Trophoblast cell (in vitro differentiated cells and primary cell): ENCODE measurements around the gene LYZ.

ENCODE experiments used
- DNase-seq, 2 donors: peaks; one replicate each; pipeline ENCODE4 v3.0.0-alpha.2; 2016
- H2AFZ ChIP-seq: 2 replicates; pipeline ENCODE4 v1.6.1; 2013; ENCODE audit warnings: low read length, moderate library complexity, mild to moderate bottlenecking; ENCODE audit not compliant: insufficient read depth, poor library complexity
- H2AK5ac ChIP-seq: 2 replicates; pipeline ENCODE4 v1.6.1; 2013; ENCODE audit warnings: mild to moderate bottlenecking, low read length
- H2BK120ac ChIP-seq: 2 replicates; pipeline ENCODE4 v1.6.1; 2013; ENCODE audit warnings: low read length, mild to moderate bottlenecking, moderate library complexity; ENCODE audit not compliant: insufficient read depth, poor library complexity
- H2BK12ac ChIP-seq: 2 replicates; pipeline ENCODE4 v1.6.1; 2013; ENCODE audit warnings: mild to moderate bottlenecking, low read length, moderate library complexity
- H2BK5ac ChIP-seq: 2 replicates; pipeline ENCODE4 v1.6.1; 2013; ENCODE audit warnings: low read length, low read depth, moderate library complexity, mild to moderate bottlenecking; ENCODE audit not compliant: poor library complexity
- H3K14ac ChIP-seq: 2 replicates; pipeline ENCODE4 v1.6.1; 2013; ENCODE audit warnings: mild to moderate bottlenecking, low read length
- H3K18ac ChIP-seq: 2 replicates; pipeline ENCODE4 v1.6.1; 2013; ENCODE audit warnings: mild to moderate bottlenecking, low read length
- H3K23ac ChIP-seq: 2 replicates; pipeline ENCODE4 v1.6.1; 2013; ENCODE audit warnings: low read length
- H3K27ac ChIP-seq: 2 replicates; pipeline ENCODE4 v1.5.1; 2013; ENCODE audit warnings: low read depth, mild to moderate bottlenecking, inconsistent platforms, low read length, moderate library complexity
- H3K27me3 ChIP-seq: 2 replicates; pipeline ENCODE4 v1.6.1; 2013; ENCODE audit warnings: inconsistent platforms, mild to moderate bottlenecking, low read length, moderate library complexity; ENCODE audit not compliant: insufficient read depth
- H3K36me3 ChIP-seq, 2 experiments: 1 replicate in 1 of 2; 2 replicates in 1 of 2; pipeline ENCODE4 v1.6.1; 2013; ENCODE audit warnings: low read length in 2 of 2, mild to moderate bottlenecking in 2 of 2, moderate library complexity in 1 of 2; ENCODE audit not compliant: insufficient read depth in 2 of 2, control insufficient read depth in 1 of 2
- H3K4ac ChIP-seq: 2 replicates; pipeline ENCODE4 v1.6.1; 2013; ENCODE audit warnings: low read depth, mild to moderate bottlenecking, low read length, moderate library complexity
- H3K4me1 ChIP-seq, 2 experiments: 1 replicate in 1 of 2; 2 replicates in 1 of 2; pipeline ENCODE4 v1.6.1; 2013; ENCODE audit warnings: low read length in 2 of 2, mild to moderate bottlenecking in 2 of 2, moderate library complexity in 1 of 2; ENCODE audit not compliant: insufficient read depth in 2 of 2, control insufficient read depth in 1 of 2
- H3K4me2 ChIP-seq: 2 replicates; pipeline ENCODE4 v1.6.1; 2013; ENCODE audit warnings: inconsistent platforms, mild to moderate bottlenecking, low read length, moderate library complexity
- H3K4me3 ChIP-seq: 2 replicates; pipeline ENCODE4 v1.5.1; 2013; ENCODE audit warnings: mild to moderate bottlenecking, low read depth, low read length, inconsistent platforms
- H3K79me1 ChIP-seq: one replicate; pipeline ENCODE4 v1.6.1; 2013; ENCODE audit warnings: low read length
- H3K79me2 ChIP-seq: 2 replicates; pipeline ENCODE4 v1.6.1; 2013; ENCODE audit warnings: low read length, mild to moderate bottlenecking; ENCODE audit not compliant: control insufficient read depth, insufficient read depth, poor library complexity
- H3K9ac ChIP-seq: 2 replicates; pipeline ENCODE4 v1.6.1; 2013; ENCODE audit warnings: mild to moderate bottlenecking, low read length
- H3K9me3 ChIP-seq: 2 replicates; pipeline ENCODE4 v1.6.1; 2013; ENCODE audit warnings: low read depth, mild to moderate bottlenecking, control low read depth, inconsistent platforms, low read length; ENCODE audit not compliant: insufficient read depth
- H4K12ac ChIP-seq: 2 replicates; pipeline ENCODE4 v1.6.1; 2013; ENCODE audit warnings: low read depth, mild to moderate bottlenecking, low read length, moderate library complexity
- H4K8ac ChIP-seq: 2 replicates; pipeline ENCODE4 v1.6.1; 2013; ENCODE audit warnings: low read depth, mild to moderate bottlenecking, low read length, moderate library complexity
- H4K91ac ChIP-seq: one replicate; pipeline ENCODE4 v1.6.1; 2013; ENCODE audit warnings: low read depth, mild to moderate bottlenecking, low read length, moderate library complexity
- WGBS: extraction: QIAGEN DNeasy Blood & Tissue Kit; methylation state at CpG from one replicate; pipeline ENCODE4 v1.1.7; 2013; ENCODE audit warnings: missing lambda C conversion rate; ENCODE audit not compliant: insufficient read length, insufficient coverage; ENCODE audit errors: extremely low coverage; 5-methylcytosine and 5-hydroxymethylcytosine counted together

Gene LYZ

DNA sequence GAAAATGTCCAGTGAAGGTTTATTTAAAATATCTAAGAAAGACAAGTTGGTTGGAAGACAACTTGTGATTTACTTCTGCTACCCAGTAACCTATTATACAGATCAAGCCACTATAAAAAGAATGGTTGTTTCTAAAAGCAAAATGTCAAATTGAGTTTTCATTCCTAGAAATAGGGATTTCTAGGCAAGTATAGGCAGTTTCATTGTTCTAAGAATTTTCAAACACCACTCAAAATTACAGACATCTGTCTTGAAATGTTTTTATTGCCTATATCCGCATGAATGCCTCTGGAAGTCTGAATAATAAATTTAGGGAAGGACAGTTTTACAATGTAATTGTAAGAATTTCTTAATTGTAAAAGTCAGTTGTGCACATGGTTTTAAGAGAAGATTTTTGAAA is 20.0 kb downstream of the LYZ start:
- H3K4me3 ChIP-seq: no peak overlapping the region
- H3K4me2 ChIP-seq: no peak overlapping the region
- no peak overlapping the region for H2AFZ ChIP-seq
- no peak for DNase-seq
- H3K18ac ChIP-seq: no peak overlapping the region
- WGBS: no CpG with 5 or more reads among the region's 1 CpG
- H4K12ac ChIP-seq: no peak overlapping the region
- no peak overlapping the region for H3K23ac ChIP-seq
- no peak overlapping the region for H2BK12ac ChIP-seq
- no peak overlapping the region for H3K27ac ChIP-seq
- no peak overlapping the region for H3K14ac ChIP-seq
- no peak overlapping the region for H3K9ac ChIP-seq
- H4K8ac ChIP-seq: no peak overlapping the region
- H3K9me3 ChIP-seq: no peaks in the 10 kb centered on the region
- H3K79me1 ChIP-seq: no peaks in the 10 kb centered on the region
- no peaks in the 10 kb centered on the region for H3K4me1 ChIP-seq
- H3K4ac ChIP-seq: no peak overlapping the region
- H3K79me2 ChIP-seq: no peaks in the 10 kb centered on the region
- H4K91ac ChIP-seq: no peak overlapping the region
- H2BK120ac ChIP-seq: no peak overlapping the region
- no peak overlapping the region for H2AK5ac ChIP-seq
- H3K27me3 ChIP-seq: no peaks in the 10 kb centered on the region
- peaks cover 2 to 7% of the 10 kb centered on the region in 2 experiments for H3K36me3 ChIP-seq
- no peak overlapping the region for H2BK5ac ChIP-seq

- Histone ChIP-seq H2AK5ac (no peak overlapping the region), H2BK12ac (no peak overlapping the region), H3K4me3 (no peak overlapping the region), H3K9me3 (no peaks in the 10 kb centered on the region), H4K12ac (no peak overlapping the region), H3K79me1 (no peaks in the 10 kb centered on the region), H3K36me3 (peaks cover 2 to 3% of the 10 kb centered on the region in 2 experiments), H3K79me2 (no peaks in the 10 kb centered on the region), H2AFZ (no peak overlapping the region), H2BK5ac (no peak overlapping the region), H3K4ac (no peak overlapping the region), H2BK120ac (no peak overlapping the region), H3K9ac (no peak overlapping the region), H4K8ac (no peak overlapping the region), H3K23ac (no peak overlapping the region), H3K14ac (no peak overlapping the region), H3K27me3 (no peaks in the 10 kb centered on the region), H3K4me1 (no peaks in the 10 kb centered on the region), H3K18ac (no peak overlapping the region), H4K91ac (no peak overlapping the region), H3K4me2 (no peak overlapping the region), H3K27ac (no peak overlapping the region)
- DNase-seq: no peak
- WGBS: no CpG with 5 or more reads among the region's 1 CpG
These were observed 34.9 kb downstream of the LYZ start for GRCh38 chr12:69383074-69383473.

DNA sequence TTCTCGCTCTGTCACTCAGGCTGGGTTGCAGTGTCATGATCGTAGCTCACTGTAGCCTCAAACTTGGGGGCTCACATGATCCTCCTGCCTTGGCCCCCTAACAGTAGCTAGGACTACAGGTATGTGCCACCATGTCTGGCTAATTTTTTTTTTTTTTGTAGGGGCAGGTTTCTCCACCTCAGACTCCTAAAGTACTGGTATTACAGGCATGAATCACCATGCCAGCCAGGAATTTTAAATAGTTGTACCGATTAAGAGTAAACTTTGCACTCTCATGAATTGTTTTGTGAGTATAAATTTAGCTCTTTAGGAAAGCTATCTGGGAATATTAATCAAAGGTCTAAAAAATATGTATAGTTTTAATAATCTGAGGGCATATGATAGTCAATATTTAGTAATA is 36.9 kb downstream of the LYZ start:
- DNase-seq: peak in 1 of 2 donors; percentile 42

GRCh38 chr12:69386921-69387320 is 38.7 kb downstream of the LYZ start:
- no peak overlapping the region for H3K4me2 ChIP-seq
- no peak overlapping the region for H3K23ac ChIP-seq
- H3K18ac ChIP-seq: no peak overlapping the region
- no peak for DNase-seq
- H2AFZ ChIP-seq: no peak overlapping the region
- no CpG with 5 or more reads among the region's 2 CpGs for WGBS
- no peaks in the 10 kb centered on the region for H3K36me3 ChIP-seq
- no peaks in the 10 kb centered on the region for H3K9me3 ChIP-seq
- H2BK120ac ChIP-seq: no peak overlapping the region
- no peaks in the 10 kb centered on the region for H3K79me1 ChIP-seq
- H2BK12ac ChIP-seq: no peak overlapping the region
- no peaks in the 10 kb centered on the region for H3K79me2 ChIP-seq
- H3K4me3 ChIP-seq: no peak overlapping the region
- H3K4me1 ChIP-seq: no peaks in the 10 kb centered on the region
- H3K4ac ChIP-seq: no peak overlapping the region
- no peak overlapping the region for H4K8ac ChIP-seq
- no peak overlapping the region for H2BK5ac ChIP-seq
- no peak overlapping the region for H3K9ac ChIP-seq
- H2AK5ac ChIP-seq: no peak overlapping the region
- H3K14ac ChIP-seq: no peak overlapping the region
- no peak overlapping the region for H3K27ac ChIP-seq
- H4K91ac ChIP-seq: no peak overlapping the region
- H3K27me3 ChIP-seq: no peaks in the 10 kb centered on the region
- no peak overlapping the region for H4K12ac ChIP-seq

More for the DNA sequence above, 36.9 kb downstream of the LYZ start:
- no CpG with 5 or more reads among the region's 3 CpGs for WGBS
- no peaks in the 10 kb centered on the region for H3K27me3 ChIP-seq
- no peaks in the 10 kb centered on the region for H3K79me2 ChIP-seq
- no peak overlapping the region for H3K4me3 ChIP-seq
- no peak overlapping the region for H2BK12ac ChIP-seq
- no peaks in the 10 kb centered on the region for H3K79me1 ChIP-seq
- H2AK5ac ChIP-seq: no peak overlapping the region
- no peak overlapping the region for H3K23ac ChIP-seq
- peaks cover 2 to 3% of the 10 kb centered on the region in 2 experiments for H3K36me3 ChIP-seq
- H3K4me2 ChIP-seq: no peak overlapping the region
- H3K4me1 ChIP-seq: no peaks in the 10 kb centered on the region
- no peak overlapping the region for H3K27ac ChIP-seq
- H3K18ac ChIP-seq: no peak overlapping the region
- H4K8ac ChIP-seq: no peak overlapping the region
- no peak overlapping the region for H3K9ac ChIP-seq
- no peak overlapping the region for H2BK120ac ChIP-seq
- H2BK5ac ChIP-seq: no peak overlapping the region
- H4K91ac ChIP-seq: no peak overlapping the region
- no peak overlapping the region for H3K14ac ChIP-seq
- H3K4ac ChIP-seq: no peak overlapping the region
- H2AFZ ChIP-seq: no peak overlapping the region
- H3K9me3 ChIP-seq: no peaks in the 10 kb centered on the region
- H4K12ac ChIP-seq: no peak overlapping the region
